Neural cell (in vitro differentiated cells): ENCODE results near the gene WDR93. TPM values are rescaled to one million over a fixed set of nuclear protein-coding genes. Genes with fewer than 3 reads are reported as not detected.

Experiments used
- H2AFZ ChIP-seq: fragments of 200-600, 300-800 bp; sonication (generic), shearing (Covaris generic); 2 replicates; pipeline ENCODE4 v1.6.0; 2014; ENCODE audit warnings: low read depth, mild to moderate bottlenecking, antibody characterized with exemption, low read length, moderate library complexity
- H3F3A ChIP-seq: fragments of 200-600 bp; shearing (Covaris generic); 2 replicates; pipeline ENCODE4 v1.6.1; 2016; ENCODE audit warnings: mild to moderate bottlenecking, moderate library complexity, mixed read lengths, antibody characterized with exemption, low read length; ENCODE audit not compliant: insufficient read depth, poor library complexity, severe bottlenecking
- H3K27ac ChIP-seq: fragments of 200-600, 300-800 bp; sonication (generic), shearing (Covaris generic); 2 replicates; pipeline ENCODE4 v1.5.1; 2014; ENCODE audit warnings: mild to moderate bottlenecking, low read length, moderate library complexity
- H3K27me3 ChIP-seq: fragments of 300-800, 200-600 bp; sonication (generic), shearing (Covaris generic); 2 replicates; pipeline ENCODE4 v1.6.0; 2014; ENCODE audit warnings: mild to moderate bottlenecking, low read depth, low read length, moderate library complexity; ENCODE audit not compliant: insufficient read depth
- H3K36me3 ChIP-seq: fragments of 300-800, 200-600 bp; sonication (generic), shearing (Covaris generic); 2 replicates; pipeline ENCODE4 v1.5.1; 2014; ENCODE audit warnings: mild to moderate bottlenecking, antibody characterized with exemption, low read length, moderate library complexity; ENCODE audit not compliant: insufficient read depth
- H3K4me2 ChIP-seq: fragments of 300-800, 200-600 bp; sonication (generic), shearing (Covaris generic); 2 replicates; pipeline ENCODE4 v1.6.0; 2014; ENCODE audit warnings: mild to moderate bottlenecking, low read length
- H3K4me3 ChIP-seq: fragments of 300-800, 200-600 bp; sonication (generic), shearing (Covaris generic); 2 replicates; pipeline ENCODE4 v1.5.1; 2014; ENCODE audit warnings: mild to moderate bottlenecking, low read length, moderate library complexity
- H3K79me2 ChIP-seq: fragments of 200-600 bp; shearing (Covaris generic); replicated peaks from 2 replicates; pipeline ENCODE4 v1.6.0; 2014; ENCODE audit warnings: mild to moderate bottlenecking, low read length, moderate library complexity; ENCODE audit not compliant: insufficient read depth
- H3K9ac ChIP-seq: fragments of 300-800, 200-600 bp; sonication (generic), shearing (Covaris generic); 2 replicates; pipeline ENCODE4 v1.6.1; 2016; ENCODE audit warnings: mild to moderate bottlenecking, low read length, mixed read lengths
- H3K9me2 ChIP-seq: fragments of 200-600 bp; shearing (Covaris generic); 2 replicates; pipeline ENCODE4 v1.6.1; 2016; ENCODE audit warnings: mild to moderate bottlenecking, low read length, mixed read lengths; ENCODE audit not compliant: insufficient read depth
- H3K9me3 ChIP-seq: fragments of 200-600, 300-800 bp; sonication (generic), shearing (Covaris generic); 2 replicates; pipeline ENCODE4 v1.6.1; 2016; ENCODE audit warnings: mild to moderate bottlenecking, mixed run types, low read length, moderate library complexity, mixed read lengths
- H4K20me1 ChIP-seq: fragments of 200-600 bp; shearing (Covaris generic); 2 replicates; pipeline ENCODE4 v1.6.1; 2016; ENCODE audit warnings: mild to moderate bottlenecking, mixed run types; ENCODE audit not compliant: insufficient read depth
- CTCF ChIP-seq: fragments of 450-650 bp; IDR thresholded peaks from 2 replicates; pipeline ENCODE4 v1.5.1; 2014; ENCODE audit warnings: antibody characterized with exemption, mild to moderate bottlenecking, moderate library complexity; ENCODE audit not compliant: poor library complexity, severe bottlenecking
- EP300 ChIP-seq: fragments of 450-650 bp; conservative IDR thresholded peaks from 2 replicates; pipeline ENCODE4 v1.6.1; 2014; ENCODE audit warnings: antibody characterized with exemption, mild to moderate bottlenecking, moderate library complexity; ENCODE audit not compliant: poor library complexity, severe bottlenecking
- EZH2 ChIP-seq: fragments of 200-600, 300-800 bp; shearing (Covaris generic), sonication (generic); IDR thresholded peaks from 2 replicates; pipeline ENCODE4 v1.6.1; 2014; ENCODE audit warnings: antibody characterized with exemption, low read length, borderline replicate concordance, mild to moderate bottlenecking; ENCODE audit not compliant: insufficient read depth, poor library complexity, severe bottlenecking
- MXI1 ChIP-seq: fragments of 450-650 bp; conservative IDR thresholded peaks from 2 replicates; pipeline ENCODE4 v1.6.1; 2014; ENCODE audit warnings: antibody characterized with exemption, mild to moderate bottlenecking; ENCODE audit not compliant: poor library complexity, severe bottlenecking
- POLR2AphosphoS5 ChIP-seq: IDR thresholded peaks from 2 replicates; pipeline ENCODE4 v1.6.1; 2012
- RAD21 ChIP-seq: fragments of 450-650 bp; conservative IDR thresholded peaks from 2 replicates; pipeline ENCODE4 v1.6.1; 2014; ENCODE audit warnings: antibody characterized with exemption, mild to moderate bottlenecking, moderate library complexity
- REST ChIP-seq: IDR thresholded peaks from 2 replicates; pipeline ENCODE4 v1.6.1; 2012; ENCODE audit warnings: borderline replicate concordance
- SMC3 ChIP-seq: fragments of 450-650 bp; conservative IDR thresholded peaks from 2 replicates; pipeline ENCODE4 v1.6.1; 2014; ENCODE audit warnings: antibody characterized with exemption, mild to moderate bottlenecking, moderate library complexity; ENCODE audit not compliant: poor library complexity
- TAF1 ChIP-seq: IDR thresholded peaks from 2 replicates; pipeline ENCODE4 v1.6.1; 2012; ENCODE audit warnings: low read depth
- polyA plus RNA-seq: library from polyadenylated mRNA; depleted of rRNA; stranded (reverse); fragments of >200 nt; gene quantifications from 2 replicates; pipeline ENCODE4 v1.2.3, GENCODE V29; 2014

Gene WDR93
- polyA plus RNA-seq, 1 donor from 2014 or later: 0.41 TPM

- Histone ChIP-seq H3K9me3 (no peaks in the 10 kb centered on the region), H3K9me2 (no peaks in the 10 kb centered on the region), H3K79me2 (no peaks in the 10 kb centered on the region), H3K27me3 (peaks cover 42% of the 10 kb centered on the region), H3K27ac (no peak overlapping the region), H3K36me3 (no peaks in the 10 kb centered on the region), H3K9ac (no peak overlapping the region), H3K4me3 (no peak overlapping the region), H4K20me1 (no peaks in the 10 kb centered on the region), H3K4me2 (no peak overlapping the region), H3F3A (no peaks in the 10 kb centered on the region), H2AFZ (no peak overlapping the region)
- TF ChIP-seq EP300 (no peak), TAF1 (no peak), CTCF (no peak), REST (no peak), EZH2 (no peak), RAD21 (no peak), POLR2AphosphoS5 (no peak), SMC3 (no peak), MXI1 (no peak)
Measured at GRCh38 chr15:89747708-89748682, 57.4 kb downstream of the WDR93 start.

GRCh38 chr15:89749054-89749453 is 58.4 kb downstream of the WDR93 start:
- no peak overlapping the region for H3K27ac ChIP-seq
- H3K4me3 ChIP-seq: no peak overlapping the region
- H3K9me3 ChIP-seq: no peaks in the 10 kb centered on the region
- no peaks in the 10 kb centered on the region for H3F3A ChIP-seq
- H3K79me2 ChIP-seq: no peaks in the 10 kb centered on the region
- H3K36me3 ChIP-seq: no peaks in the 10 kb centered on the region
- H3K4me2 ChIP-seq: no peak overlapping the region
- H3K27me3 ChIP-seq: peaks cover 42% of the 10 kb centered on the region
- H3K9ac ChIP-seq: no peak overlapping the region
- H4K20me1 ChIP-seq: no peaks in the 10 kb centered on the region
- TF ChIP-seq MXI1 (no peak), REST (no peak), SMC3 (no peak)
- no peak overlapping the region for H2AFZ ChIP-seq
- H3K9me2 ChIP-seq: no peaks in the 10 kb centered on the region
